Measurements from ENCODE around the gene ATP8A2.
"Not testable (repeated sequence)": the region's sequence is repeated elsewhere in the genome, so short reads cannot be mapped to it uniquely, and the experiment has no call there.

ATP8A2 gene

GRCh38 chr13:26058704-26059103 is 686.9 kb downstream of the ATP8A2 start:
- no peak for DNase-seq

DNA sequence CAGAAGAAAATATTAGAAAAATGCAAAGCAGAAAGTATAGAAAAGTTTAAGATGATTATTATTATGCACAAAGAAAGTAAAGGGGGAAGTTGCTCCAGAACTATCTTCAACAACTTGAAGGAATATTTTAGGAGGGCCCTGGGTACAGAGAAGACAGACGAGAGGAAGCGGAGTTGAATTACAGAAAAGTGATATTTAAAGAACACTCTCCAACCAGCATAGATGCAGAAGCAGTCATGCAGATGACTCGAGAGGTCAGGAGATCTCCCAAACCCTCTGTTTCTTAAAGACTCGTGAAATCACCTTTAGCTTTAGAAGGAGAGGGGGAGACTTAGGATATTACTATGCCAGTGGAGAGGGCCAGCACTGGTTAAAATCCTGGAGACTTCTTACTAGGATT is 688.6 kb downstream of the ATP8A2 start:
- no peak for DNase-seq

DNA sequence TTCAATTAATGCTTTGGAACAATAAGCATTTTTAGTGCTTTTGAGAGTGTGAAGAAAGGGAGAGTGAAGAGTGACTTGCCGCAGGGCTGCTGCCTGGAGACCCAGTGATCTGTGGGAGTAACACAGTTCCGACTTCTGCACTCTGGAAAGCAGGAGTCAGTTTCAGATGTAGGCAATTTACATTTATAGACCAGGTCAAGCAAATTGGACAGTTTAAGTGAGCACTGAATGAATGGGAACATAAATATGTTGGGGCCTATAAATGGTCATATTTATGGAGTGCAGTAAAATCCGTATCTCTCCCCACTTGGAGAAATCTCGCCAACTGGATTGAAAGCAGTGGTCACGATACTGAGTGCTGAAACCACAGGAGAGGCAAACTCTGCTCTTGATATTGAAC is 689.5 kb downstream of the ATP8A2 start:
- no peak for DNase-seq

GRCh38 chr13:26061947-26062346 is 690.2 kb downstream of the ATP8A2 start:
- DNase-seq, result no peak

GRCh38 chr13:26062853-26063444 is 691.2 kb downstream of the ATP8A2 start:
- DNase-seq, result peak in 1 of 2 donors; percentile 7

- not testable (repeated sequence) for DNase-seq
Measured at GRCh38 chr13:26066492-26066891, 694.7 kb downstream of the ATP8A2 start.

GRCh38 chr13:26067601-26068000 is 695.8 kb downstream of the ATP8A2 start:
- no peak for DNase-seq

GRCh38 chr13:26068372-26068771 is 696.6 kb downstream of the ATP8A2 start:
- not testable (repeated sequence) for DNase-seq

DNA sequence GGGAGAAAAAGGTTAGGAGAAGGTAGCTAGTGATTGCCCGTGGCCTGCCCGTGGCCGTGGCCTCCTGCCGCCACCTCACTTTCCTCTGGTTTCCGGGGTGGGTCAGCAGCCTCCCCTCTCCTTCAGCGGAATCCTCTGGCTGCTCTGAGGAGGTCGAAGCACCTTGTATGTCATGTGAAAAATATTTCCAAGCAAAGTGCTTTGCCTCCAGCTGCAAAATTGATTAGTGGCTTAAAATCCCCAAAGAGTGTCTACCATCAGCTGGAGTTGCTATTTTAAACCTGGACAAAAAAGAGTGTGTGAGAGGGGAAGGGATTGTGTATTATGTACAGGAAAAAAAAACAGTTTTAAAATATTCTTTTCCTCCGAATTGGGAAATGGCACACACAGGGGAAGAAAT is 697.9 kb downstream of the ATP8A2 start:
- DNase-seq, result not testable (repeated sequence)

- DNase-seq, result no peak
Measured at GRCh38 chr13:26071691-26072090, 699.9 kb downstream of the ATP8A2 start.

- not testable (repeated sequence) for DNase-seq
Measured at GRCh38 chr13:26072335-26072734, 700.6 kb downstream of the ATP8A2 start.

GRCh38 chr13:26074706-26075105 is 702.9 kb downstream of the ATP8A2 start:
- DNase-seq, result no peak
